Fibroblast of upper back skin (primary cell): Measurements from ENCODE around the gene FAM3D.

Experiments
- DNase-seq: peaks from one replicate; pipeline ENCODE4 v3.0.0-alpha.2; 2013

FAM3D gene

DNA sequence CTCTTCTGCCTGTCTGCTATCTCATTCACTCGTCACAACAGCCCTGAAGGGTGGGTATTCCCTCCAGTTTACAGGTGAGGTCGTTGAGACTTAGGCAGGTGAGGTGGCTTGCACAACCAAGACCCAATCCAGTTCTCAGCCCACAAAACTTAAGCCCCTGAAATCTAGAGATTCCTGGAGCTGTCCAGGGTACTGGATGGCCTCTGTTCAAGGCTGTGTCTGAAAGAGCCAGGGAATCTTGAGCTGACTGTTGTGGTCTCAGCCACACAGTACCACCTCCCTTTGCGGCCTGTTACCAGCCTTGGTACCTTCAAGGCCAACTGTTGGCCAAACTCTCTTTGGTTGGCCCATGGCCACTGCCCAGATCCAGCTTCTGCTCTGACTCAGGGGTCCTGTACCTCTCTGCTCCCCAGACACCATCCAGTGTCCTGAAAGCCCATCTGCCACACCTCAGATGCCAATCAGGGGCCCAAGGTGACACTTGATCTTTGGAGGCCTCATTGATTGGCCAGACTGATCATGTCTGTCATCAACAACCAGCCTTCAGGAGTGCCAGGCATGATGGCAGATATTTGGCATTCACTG is 78.5 kb downstream of the FAM3D start:
- peak; percentile 41 for DNase-seq

DNA sequence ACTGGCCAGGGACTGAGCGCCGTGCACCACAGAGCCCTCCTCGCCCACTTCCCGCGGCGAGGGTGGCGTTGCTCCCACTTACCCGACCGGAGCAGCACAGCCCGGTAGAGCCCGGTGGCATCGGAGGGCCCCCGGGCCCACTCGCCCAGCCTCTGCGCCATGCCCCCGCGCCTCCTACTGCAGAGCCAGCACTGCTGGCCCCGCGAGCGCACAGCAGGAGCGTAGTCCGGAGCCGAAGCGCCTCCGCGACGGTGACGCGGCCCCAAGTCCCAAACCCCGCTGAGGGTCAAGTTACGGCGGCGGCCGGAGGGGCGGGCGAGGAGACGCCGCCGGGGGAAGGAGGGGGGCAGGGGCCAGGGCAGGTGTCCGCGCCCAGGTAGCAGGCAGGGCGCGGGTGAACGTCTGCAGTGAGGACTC is 79.8 kb downstream of the FAM3D start:
- no peak for DNase-seq

DNA sequence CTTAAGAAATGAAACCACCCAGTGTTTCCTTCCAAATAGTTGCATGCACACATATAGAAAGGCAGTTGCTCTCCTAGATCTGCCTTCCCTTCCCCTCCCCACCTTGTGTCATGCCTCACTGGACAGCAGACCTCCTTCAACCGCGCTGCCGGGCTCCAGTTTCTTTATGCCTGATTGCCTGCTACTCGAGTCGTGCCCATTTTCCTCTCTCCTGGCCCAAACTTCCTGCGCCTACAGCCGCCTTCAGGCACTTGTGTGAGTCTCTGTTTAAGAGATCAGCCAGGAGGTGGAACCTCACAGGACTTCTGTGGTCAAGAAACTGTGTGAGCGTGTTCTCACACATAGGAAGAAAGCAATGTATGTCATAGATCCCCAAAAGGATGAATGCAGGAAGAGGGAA is 80.6 kb downstream of the FAM3D start:
- DNase-seq: no peak

DNA sequence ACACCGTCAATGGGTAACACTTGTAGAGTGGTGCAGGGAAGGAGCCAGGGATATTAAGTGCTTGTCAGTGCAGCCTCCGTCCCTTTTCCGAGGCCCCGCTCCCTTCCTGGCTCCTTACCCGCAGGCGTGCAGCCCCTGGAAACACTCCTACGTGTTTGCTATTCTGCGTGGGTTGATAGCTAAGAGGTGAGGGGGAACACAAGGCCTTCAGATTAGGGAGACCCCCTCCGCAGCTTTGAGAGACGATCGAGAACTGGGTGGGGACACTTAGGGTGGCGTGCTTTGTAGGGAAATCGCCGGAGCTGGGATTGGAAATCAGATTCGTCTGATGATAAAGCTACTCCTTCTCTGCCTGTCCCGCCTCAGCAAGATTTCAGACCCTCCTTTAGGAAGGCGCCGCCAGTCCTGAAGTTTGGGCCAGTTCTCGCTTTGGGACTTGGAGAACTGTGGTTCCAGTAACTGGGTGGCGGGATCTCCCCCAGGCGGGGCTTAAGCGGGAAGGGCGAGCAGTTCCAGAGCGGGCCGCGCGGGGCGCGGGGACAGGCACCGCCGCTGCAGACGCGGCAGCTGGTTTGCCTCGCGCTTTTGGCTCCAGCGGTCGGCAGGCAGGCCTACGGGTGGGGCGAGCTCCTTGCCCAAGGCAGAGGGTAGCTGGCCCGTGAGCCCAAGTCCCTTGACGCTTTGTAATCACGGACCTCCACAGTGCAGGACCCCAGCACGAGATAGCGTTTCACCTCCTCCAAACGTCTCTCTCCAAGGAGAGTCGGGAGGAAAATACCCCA is 81.4 kb downstream of the FAM3D start:
- DNase-seq: peak; percentile 43

DNA sequence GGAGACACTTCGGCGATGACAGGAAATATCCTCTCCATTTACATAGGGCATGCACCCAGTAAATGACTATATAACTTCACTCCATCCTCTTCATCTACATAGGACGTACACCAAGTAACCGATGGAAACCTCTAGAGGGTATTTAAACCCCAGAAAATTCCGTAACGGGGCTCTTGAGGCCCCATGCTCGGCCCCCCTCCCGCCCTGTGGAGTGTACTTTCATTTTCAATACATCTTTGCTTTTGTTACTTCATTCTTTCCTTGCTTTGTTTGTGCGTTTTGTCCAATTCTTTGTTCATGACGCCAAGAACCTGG is 81.9 kb downstream of the FAM3D start:
- DNase-seq: no peak
